DMS 273 (cell line): Measurements from ENCODE around the gene MEGF11.

Experiments used
- DNase-seq: peaks from one replicate; lab custom pipeline; 2025; ENCODE audit not compliant: unreplicated experiment; lab: John Stamatoyannopoulos, UW

Gene MEGF11

DNA sequence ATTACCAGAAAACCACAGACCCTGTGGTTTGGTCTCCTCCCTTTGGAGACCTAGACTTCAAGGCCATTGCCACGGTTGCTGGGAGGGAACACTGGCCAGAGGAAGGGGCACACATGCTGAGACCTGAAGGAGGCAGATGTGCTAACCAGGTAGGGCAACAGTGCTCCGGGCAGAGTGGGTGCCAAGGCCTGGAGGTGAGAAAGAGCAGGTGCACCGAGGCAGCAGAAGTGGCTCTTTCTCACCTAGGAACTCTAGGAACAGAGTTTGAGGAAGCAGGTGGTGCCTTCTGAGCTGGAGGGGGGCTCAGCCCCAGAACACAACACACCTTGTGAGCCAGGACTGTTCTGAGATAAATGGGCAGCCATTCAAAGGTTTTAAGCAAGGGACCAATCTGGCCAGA, 106.1 kb downstream of the MEGF11 start:
- no peak for DNase-seq

DNA sequence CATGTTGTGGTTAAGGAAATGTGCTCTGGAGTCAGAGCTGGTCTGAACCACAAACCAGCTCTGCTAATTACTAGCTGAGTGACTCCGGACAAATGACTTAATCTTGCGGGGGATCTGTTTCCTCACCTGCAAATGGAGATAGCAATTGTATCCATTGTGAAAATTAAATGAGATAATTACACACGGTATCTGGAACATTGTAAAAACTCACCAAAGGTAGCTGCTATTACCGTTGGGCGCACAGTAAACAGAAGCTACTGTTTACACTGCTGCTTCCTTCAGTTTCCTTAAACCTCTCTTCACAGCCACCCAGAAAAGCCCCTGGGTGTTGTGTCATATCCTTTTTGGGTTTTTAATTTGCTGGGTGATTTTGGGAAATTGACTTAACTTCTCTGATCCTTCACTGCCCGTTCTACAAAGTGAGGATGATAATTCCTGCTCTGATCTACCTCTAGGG, 107.8 kb downstream of the MEGF11 start:
- DNase-seq = no peak

DNA sequence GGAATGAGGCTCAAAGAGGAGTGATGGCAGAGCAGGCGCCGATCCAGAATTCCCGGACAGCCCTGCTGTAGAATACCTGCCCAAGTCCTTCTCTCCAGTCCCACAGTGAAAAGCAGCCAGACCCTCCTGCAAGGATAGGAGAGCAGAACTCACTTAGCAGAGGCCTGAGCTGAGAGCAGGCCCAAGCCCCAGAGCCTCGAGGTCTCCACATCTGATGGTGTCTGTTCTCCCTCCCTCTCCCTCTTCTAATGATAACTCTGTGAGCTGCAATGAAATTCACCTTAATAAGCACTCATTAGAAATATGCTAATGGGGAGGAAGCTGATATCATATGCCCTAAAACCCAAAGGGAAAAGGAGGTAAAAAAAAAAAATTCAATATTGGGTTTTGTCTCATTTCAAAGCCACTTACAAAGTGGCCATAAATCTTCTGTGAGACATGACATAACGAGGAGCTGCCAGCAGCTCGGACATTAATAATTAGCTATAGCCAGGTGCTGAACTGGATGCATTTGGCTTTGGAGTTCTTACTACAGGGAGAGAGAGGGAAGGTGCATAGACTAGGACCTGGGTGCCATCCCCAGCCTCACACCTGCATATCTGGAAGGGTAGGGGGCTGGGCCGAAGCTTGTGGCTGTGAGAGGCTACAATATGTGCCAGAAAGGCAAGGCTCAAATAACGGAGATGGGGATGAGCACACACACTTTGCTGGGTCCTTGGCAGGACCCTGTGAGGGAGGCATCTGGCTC, 108.4 kb downstream of the MEGF11 start:
- DNase-seq = peak; percentile 74

DNA sequence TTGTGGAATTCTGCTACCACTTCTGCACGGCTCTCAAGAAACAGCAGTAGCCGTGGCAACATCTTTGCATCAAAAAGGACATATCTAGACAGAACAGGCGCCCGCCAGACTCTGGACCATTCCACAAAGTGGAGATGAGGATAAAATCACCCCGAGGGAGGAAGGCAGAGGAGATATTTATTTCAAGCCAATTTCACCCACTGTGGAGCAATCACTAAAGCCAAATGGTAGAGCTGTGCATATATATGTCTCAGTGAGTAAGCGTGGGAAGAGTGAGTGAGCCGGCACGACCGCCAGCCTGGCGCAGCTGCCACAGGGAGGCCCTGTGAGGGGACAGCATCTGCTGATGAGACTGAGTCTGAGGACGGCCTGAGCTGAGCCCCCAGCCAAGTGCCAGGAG, 111.3 kb downstream of the MEGF11 start:
- no peak for DNase-seq

DNA sequence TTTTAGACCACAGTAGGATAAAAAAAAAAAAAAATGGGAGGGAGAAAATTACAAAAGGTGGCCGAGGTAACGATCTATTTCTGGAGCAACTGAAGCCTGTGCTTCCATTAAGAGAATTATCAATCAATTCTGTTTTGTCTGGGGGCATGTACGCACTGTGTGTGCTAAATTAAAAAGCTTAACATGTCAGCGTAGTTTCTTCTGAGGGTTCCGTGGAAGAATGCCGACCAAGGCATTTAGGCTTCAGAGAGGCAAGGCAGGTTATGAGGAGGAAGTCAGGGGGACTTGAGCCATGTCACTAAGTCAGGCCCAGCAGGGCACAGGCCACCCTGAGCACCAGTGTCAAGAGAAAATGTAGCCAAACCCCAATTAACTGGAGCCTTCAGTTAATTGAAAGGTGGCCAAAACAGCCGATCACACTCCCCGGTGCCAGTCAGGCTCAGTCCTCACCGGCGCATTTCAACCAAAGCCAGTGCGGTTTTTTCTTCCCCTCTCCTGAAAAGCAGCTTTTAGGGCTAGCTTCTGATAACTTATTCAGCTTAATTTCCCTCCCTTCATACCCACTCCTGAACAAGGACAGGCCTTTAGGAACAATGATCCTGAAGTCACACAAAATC, 113.9 kb downstream of the MEGF11 start:
- no peak for DNase-seq

DNA sequence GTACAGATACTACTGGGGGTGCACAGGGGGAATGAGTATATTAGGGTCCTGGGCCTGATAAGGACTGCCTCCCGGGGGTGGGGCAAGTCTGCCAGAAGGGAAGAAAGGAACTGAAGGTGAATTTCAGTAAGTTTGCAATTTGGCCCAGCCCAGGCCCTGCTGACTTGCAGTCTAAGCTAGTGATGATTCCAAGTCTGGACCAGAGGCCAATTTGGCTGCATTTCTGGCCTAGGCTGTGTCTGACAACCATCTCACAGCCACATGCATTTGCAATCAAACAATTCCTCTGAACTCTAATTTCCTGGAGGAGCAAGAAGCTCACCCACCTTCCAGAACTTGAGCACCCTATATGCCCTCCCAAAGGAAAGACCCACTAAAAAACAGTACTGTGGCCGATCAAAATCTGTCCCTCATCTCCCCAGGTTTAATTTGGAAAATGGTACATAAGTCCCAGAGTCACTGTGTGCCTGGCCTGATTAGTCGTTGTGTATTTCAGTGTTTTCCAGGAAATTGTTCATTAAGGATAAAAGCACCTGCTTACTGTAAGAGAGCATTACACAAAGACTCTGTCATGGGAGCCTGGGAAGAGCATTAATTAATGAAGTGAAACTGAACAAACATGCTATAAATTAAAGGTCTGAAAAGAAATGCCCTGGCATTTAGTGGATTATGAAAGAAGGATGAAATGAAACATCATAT, 114.5 kb downstream of the MEGF11 start:
- DNase-seq = no peak

DNA sequence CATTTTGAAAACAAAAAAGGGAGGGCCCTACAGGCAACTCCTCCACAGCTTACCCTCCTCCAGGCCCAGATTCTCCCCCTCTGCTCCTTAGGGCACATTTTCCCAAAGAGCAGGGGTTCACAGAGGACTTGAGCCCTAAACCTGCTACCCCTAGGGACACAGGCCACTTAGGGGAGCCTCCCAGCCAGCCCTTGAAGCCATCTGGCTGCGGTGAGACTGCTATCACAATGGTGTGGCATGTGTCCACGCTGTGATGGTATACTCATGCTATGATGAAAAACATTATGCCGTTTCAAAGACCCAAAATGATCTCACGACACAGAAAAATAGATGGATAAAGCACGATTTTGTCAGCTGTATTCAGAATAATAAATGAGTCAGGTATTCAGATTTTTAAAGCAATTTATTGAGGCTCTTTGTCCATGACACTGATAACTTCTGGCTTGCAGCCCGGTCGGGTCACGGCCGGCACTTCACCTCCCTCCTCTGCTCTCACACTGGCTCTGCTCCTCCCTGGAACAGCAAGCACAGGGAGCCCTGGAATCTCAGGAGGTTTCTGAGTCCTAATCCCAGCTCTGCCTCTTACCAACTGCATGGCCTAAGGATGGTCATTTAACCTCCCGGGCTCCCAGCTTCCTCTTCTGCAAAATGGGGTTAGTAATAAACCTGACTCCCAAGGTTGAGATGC, 115.3 kb downstream of the MEGF11 start:
- DNase-seq = no peak

DNA sequence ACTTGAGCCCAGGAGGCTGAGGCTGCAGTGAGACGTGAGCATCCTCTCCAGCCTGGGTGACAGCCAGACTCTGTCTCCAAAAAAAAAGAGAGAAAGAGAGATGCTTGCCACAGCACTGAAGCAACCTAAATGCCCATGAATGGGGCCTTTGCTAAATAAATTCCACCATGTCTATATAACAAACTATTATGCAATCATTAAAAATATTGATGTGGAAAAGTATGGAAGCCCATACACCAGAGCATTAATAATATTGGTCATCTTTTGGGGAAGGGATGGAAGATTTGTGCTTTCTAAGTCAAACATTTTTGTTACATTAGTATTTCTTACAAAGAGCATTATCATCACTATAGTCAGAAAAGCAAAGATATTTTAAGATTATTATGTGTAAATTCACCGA, 116.6 kb downstream of the MEGF11 start:
- no peak for DNase-seq

DNA sequence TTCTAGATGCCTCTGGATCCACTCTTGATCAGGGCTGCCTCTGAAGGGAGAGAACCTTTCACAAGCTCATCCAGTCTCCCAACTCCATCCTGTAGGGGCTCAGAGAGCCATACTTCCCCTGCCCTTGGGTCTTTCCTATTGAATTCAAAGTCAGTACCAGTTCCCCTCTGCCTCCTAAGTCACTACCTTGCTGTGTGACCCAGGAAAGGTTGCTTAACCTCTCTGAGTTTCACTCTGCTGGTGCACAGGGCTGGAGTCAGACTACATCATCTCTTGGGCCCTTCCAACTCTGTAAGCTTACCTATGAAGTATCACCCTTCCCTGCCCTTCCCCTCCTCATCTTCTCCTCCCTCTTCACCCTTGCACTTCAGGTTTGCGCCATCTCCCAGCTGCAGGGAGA, 117.9 kb downstream of the MEGF11 start:
- DNase-seq = no peak

DNA sequence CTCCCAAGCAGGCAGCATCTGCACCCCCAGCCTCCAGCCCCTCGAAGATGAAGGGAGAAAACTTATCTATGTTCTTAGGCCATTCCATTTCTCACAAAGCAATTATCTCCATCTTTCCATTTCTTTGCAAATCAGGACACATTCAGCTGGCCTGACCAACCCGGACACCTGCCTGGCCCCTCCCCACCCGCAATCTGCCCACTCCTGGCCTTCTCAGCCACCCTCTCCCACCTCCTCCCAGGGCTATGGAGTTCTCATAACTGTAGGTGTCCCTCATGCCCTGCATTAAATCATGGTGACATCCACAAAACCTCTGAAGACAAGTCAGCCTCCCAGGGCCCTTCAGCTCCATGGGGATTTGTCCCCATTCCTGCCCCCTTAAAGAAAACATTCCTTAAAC, 119.3 kb downstream of the MEGF11 start:
- no peak for DNase-seq

DNA sequence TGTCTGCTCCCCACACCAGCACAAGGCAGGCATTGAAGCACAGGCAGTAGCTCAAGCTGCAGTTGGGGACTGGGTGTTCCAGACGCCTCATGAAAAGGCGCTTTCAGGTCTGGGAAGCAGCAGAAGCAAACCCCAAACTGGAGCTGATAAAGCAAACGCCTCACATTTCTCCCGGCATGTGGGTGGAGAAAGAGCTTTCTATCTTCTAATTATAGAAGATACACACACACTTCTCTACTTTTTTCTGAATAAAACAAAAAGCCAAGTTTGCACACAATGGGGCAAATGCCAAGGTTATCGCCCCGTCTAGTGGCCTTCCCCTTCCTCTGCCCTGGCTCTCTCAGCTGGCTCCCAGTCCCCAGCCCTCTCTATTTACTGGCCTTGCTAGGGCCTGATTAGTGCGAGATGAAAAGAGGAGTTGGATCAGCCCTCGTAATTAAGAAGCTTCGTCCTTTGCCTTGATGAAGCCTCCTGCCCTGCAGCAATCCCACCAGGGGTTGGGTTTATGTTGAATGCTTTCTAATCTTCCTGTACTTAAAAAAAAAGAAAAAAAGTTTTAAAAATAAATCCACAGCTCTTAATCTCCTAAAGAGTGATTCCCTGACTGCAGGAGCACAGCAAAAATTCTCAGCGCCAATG, 120.2 kb downstream of the MEGF11 start:
- no peak for DNase-seq

DNA sequence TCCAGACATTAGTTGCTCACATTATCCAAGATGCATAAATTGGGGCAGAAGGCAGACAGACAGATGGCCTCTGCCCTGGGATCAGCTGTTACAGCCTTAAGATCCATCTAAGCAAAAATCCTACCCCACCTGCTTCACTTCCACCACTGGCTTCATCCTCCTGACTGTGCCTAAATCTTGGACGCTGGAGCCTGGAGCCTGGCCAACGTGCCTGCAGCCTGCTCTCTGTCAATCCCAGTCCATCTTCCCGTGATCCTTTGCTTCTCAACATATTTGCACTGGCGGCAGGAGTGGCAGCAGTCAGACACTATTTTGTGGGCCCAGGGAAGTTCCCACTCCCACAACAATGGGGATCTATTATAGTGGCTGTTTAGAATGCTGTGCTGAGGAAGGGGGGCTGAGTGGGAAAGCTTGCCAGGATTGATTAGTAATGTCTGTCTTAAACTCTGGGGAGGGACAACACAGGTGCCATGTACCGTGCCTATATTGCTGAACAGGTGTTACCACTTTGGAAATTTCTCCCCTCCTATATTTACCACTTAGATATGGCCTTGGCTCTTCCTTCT, 121.2 kb downstream of the MEGF11 start:
- peak; percentile 52 for DNase-seq

DNA sequence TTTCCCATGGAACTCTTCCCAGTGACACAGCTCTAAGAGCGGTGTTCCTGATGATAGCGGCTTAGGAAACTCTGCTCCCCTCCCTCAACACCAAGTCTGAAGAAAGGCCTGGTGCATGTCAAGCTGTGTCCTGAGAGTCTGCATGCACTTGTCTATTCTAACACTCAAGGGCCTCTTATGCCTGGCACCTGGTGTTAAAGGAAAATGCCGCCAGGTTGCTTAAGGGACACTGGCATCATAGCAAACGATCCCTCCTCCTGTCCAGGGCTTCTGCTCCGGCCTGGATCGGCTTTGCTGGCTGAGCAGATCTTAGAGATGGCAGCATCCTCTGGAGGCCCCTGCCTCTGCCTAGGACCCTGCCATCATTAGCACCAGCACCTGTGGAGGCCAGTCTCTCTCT, 121.7 kb downstream of the MEGF11 start:
- DNase-seq = no peak

DNA sequence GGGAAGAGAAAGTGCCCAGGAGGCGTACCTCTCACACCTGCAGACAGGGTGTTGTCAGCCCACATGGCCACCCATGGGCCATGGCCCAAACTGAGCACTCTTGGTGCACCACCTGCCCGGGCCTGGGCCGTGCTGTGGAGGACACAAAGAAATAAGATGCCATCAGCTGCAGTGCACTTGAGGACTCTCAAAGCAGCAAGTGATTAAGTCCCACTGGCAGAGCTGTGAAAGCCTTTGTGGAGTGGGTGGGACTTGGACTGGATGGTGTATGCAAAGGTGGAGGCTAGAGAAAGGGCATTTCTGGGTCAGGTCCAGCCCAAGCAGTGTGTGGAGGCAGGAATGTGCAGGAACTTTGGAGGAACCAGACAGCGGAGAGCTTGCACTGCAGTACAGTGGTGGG, 122.3 kb downstream of the MEGF11 start:
- no peak for DNase-seq

DNA sequence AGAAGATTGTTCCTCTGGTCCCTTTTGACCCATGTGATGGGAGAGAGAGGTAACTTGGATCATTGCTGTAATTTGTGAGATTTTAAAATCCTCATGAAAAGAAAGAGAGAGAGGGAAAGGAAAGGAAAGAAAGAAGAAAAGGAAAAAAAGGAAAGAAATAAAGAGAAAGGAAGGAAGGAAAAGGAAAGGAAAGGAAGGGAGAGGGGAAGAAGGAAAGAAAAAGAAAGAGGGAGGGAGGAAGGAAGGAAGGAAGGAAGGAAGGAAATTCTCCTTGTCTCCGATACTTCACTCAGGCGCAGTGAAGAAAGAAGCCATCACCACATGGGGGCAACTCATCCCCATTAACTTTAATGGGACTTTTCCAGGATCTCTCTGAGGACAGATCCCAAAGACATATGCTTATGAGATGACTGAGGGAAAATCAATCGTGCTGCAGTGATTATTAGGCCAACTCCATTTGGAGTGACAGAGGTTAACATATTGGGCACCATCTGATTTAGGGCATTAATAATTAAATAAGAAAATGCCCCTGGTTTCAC, 123.0 kb downstream of the MEGF11 start:
- no peak for DNase-seq

DNA sequence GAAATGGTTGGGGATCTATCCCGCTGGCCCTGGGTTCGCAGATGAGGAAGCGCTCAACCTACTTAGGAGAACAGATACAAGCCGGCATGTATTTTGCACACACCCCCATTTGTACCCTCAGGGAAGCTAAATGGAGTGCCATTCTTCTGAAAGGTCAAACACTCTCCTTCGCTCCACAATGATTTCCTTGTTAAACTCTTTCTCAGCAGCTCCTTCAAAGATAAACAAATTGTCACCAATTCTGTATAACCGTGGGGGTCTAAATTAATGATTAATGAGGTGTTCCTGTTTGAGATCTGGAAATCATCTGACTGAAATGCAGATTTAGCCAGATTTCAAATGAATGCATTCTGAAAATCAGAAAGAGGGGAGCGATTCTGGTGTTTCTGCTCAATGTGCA, 124.0 kb downstream of the MEGF11 start:
- DNase-seq = no peak

DNA sequence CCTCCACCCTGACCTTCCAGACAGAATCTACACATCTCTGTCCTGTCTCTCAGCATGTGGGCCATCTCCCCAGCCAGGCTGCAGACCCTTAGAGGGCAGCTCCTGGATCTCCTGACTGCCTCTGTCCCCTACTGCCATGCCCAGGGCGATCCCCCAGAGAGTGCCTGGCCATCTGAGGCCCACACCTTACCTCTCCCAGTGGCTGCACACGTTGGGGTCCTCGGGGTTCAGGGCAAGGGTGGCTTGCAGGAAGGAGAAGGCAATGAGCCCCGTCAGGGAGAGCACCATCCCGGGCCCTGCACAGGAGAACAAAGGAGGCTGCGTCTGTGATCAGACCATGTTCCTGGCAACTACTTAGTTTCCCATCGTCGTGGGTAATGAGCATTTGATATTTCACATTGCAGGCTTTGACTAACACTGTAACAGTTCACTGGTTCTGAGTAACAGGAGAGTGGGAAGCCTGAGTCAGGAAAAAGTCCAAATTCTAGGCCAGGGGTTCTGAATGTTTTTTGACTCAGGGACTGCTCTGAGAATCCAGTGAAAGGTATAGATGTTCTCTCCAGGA, 125.4 kb downstream of the MEGF11 start:
- no peak for DNase-seq

DNA sequence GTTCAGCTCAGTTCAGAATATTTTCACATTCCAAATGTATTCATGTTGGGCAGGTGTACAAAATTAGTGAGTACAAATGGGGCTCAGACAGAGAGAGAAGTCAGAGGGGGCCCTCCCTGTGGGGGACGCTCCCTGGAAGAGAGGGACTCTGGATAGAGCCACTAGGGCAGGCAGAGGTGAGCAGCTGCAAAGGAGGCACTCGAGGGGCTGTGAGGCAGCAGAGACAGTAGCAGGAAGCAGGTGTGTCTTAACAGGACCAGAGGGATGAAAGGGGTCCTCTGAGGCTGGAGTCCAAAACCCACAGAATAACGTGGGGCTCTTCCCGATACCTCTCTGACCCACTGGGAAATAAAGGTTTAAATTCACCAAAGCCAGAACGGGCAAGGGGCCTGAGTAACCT, 127.1 kb downstream of the MEGF11 start:
- DNase-seq = no peak

DNA sequence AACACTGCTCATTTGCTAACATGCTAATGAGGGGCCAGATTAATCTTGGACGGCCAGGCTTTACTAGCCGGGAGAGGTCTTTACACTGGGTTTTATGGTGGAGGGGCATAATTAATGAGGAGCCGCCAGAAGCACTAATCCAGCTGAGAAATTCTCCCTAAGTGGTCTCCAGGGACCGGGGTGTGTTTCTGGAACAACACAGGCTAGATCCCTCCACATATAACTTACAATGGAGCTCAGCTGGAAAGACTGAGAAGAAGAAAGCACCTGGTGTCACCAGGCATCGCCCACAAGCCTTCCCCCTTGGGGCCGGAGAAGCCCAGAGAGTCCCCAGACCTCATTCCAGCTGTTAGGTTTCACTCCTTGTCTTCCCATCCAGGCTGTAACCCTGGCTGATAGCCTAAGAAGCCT, 127.5 kb downstream of the MEGF11 start:
- peak; percentile 42 for DNase-seq

DNA sequence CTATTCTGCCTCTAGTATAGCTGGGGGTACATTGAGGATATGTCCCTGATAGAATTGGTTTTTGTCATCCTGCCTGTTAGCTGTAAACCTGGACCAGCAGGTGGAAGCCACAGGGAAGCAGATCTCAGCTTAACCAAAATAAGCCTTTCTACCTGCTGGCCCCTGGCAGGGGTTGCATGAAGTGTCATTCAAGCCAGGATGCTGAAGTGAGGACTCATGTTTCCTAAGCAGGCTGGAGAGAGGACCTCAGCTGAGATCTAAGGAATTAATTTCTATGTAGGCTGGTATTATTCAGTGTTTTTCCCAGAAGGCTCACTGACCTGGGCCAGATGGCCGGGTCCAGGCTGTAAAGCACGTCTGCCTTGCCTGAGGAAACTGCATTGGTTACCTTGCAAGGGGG, 128.9 kb downstream of the MEGF11 start:
- DNase-seq = peak; percentile 51
